Liver (tissue), 9 donors: Measurements from ENCODE around the gene MDGA2. TPM values are rescaled to one million over a fixed set of nuclear protein-coding genes. Genes with fewer than 3 reads are reported as not detected.

Source experiments
- DNase-seq: peaks from one replicate; pipeline ENCODE4 v3.0.0-alpha.2; 2017; ENCODE audit warnings: low spot score
- H3K27ac ChIP-seq, 2 donors: one replicate each; pipeline ENCODE4 v1.7.0; 2013; ENCODE audit warnings: inconsistent platforms in 2 of 2, low read length in 2 of 2, control low read depth in 1 of 2, low read depth in 1 of 2, mild to moderate bottlenecking in 1 of 2
- H3K27me3 ChIP-seq, 4 donors: one replicate each; pipeline versions ENCODE4 v1.6.1 to v1.7.0; 2013; ENCODE audit warnings: low read length in 3 of 4, inconsistent platforms in 1 of 4, mild to moderate bottlenecking in 1 of 4, moderate library complexity in 1 of 4; ENCODE audit not compliant: control insufficient read depth in 4 of 4, insufficient read depth in 4 of 4
- H3K36me3 ChIP-seq, 4 donors: one replicate each; pipeline versions ENCODE4 v1.6.1 to v1.7.0; 2013; ENCODE audit warnings: low read length in 3 of 4, mild to moderate bottlenecking in 3 of 4, low read depth in 1 of 4, moderate library complexity in 1 of 4; ENCODE audit not compliant: control insufficient read depth in 4 of 4, insufficient read depth in 3 of 4
- H3K4me1 ChIP-seq, 4 donors: one replicate each; pipeline versions ENCODE4 v1.6.1 to v1.7.0; 2013; ENCODE audit warnings: low read length in 3 of 4, mild to moderate bottlenecking in 3 of 4, moderate library complexity in 1 of 4; ENCODE audit not compliant: control insufficient read depth in 4 of 4, insufficient read depth in 4 of 4
- H3K4me3 ChIP-seq, 3 donors: one replicate each; pipeline versions ENCODE4 v1.6.1 to v1.7.0; 2013; ENCODE audit warnings: low read length in 3 of 3, control low read depth in 1 of 3, low read depth in 1 of 3, mild to moderate bottlenecking in 1 of 3
- H3K9ac ChIP-seq, 2 donors: one replicate each; pipeline ENCODE4 v1.7.0; 2013; ENCODE audit warnings: low read length in 2 of 2, mild to moderate bottlenecking in 2 of 2, moderate library complexity in 2 of 2, control low read depth in 1 of 2, low read depth in 1 of 2
- H3K9me3 ChIP-seq, 4 donors: one replicate each; pipeline versions ENCODE4 v1.6.1 to v1.7.0; 2013; ENCODE audit warnings: low read length in 3 of 4; ENCODE audit not compliant: control insufficient read depth in 4 of 4
- ATF3 ChIP-seq: IDR thresholded peaks from 2 replicates; pipeline ENCODE4 v1.6.1; 2016; ENCODE audit warnings: antibody characterized with exemption
- CTCF ChIP-seq: fragments of 150-350 bp; IDR thresholded peaks from 2 replicates; pipeline ENCODE4 v1.5.1; 2017; ENCODE audit warnings: improper control_type of control experiment, low read depth, low read length; ENCODE audit not compliant: missing input control
- EGR1 ChIP-seq, 2 donors: IDR thresholded peaks; 2 replicates each; pipeline ENCODE4 v1.6.1; 2016 to 2018; ENCODE audit warnings: antibody characterized with exemption in 2 of 2, low read depth in 2 of 2
- FOXA1 ChIP-seq: IDR thresholded peaks from 2 replicates; pipeline ENCODE4 v1.6.1; 2016; ENCODE audit warnings: antibody characterized with exemption
- FOXA2 ChIP-seq: IDR thresholded peaks from 2 replicates; pipeline ENCODE4 v1.6.1; 2016; ENCODE audit warnings: antibody characterized with exemption
- GABPA ChIP-seq, 2 donors: IDR thresholded peaks in 1 of 2; conservative IDR thresholded peaks in 1 of 2; 2 replicates each; pipeline ENCODE4 v1.6.1; 2016; ENCODE audit warnings: antibody characterized with exemption in 2 of 2, mild to moderate bottlenecking in 1 of 2, moderate library complexity in 1 of 2
- HNF4A ChIP-seq, 2 donors: conservative IDR thresholded peaks; 2 replicates each; pipeline ENCODE4 v1.6.1; 2016; ENCODE audit warnings: antibody characterized with exemption in 2 of 2, mild to moderate bottlenecking in 2 of 2
- HNF4G ChIP-seq: IDR thresholded peaks from 2 replicates; pipeline ENCODE4 v1.6.1; 2016; ENCODE audit warnings: antibody characterized with exemption
- JUND ChIP-seq, 2 donors: IDR thresholded peaks; 2 replicates each; pipeline ENCODE4 v1.6.1; 2016; ENCODE audit warnings: antibody characterized with exemption in 2 of 2
- MAX ChIP-seq: IDR thresholded peaks from 2 replicates; pipeline ENCODE4 v1.6.1; 2016; ENCODE audit warnings: antibody characterized with exemption
- NR2F2 ChIP-seq: IDR thresholded peaks from 2 replicates; pipeline ENCODE4 v1.6.1; 2016; ENCODE audit warnings: antibody characterized with exemption
- RAD21 ChIP-seq, 2 donors: IDR thresholded peaks; 2 replicates each; pipeline ENCODE4 v1.6.1; 2016; ENCODE audit warnings: antibody characterized with exemption in 2 of 2, mild to moderate bottlenecking in 2 of 2
- REST ChIP-seq: IDR thresholded peaks from 2 replicates; pipeline ENCODE4 v1.6.1; 2016; ENCODE audit warnings: antibody characterized with exemption, mild to moderate bottlenecking
- RXRA ChIP-seq, 2 donors: IDR thresholded peaks; 2 replicates each; pipeline ENCODE4 v1.6.1; 2017 to 2018; ENCODE audit warnings: antibody characterized with exemption in 2 of 2, mild to moderate bottlenecking in 1 of 2
- SP1 ChIP-seq: IDR thresholded peaks from 2 replicates; pipeline ENCODE4 v1.6.1; 2018; ENCODE audit warnings: antibody characterized with exemption, mild to moderate bottlenecking
- TAF1 ChIP-seq: conservative IDR thresholded peaks from 2 replicates; pipeline ENCODE4 v1.6.1; 2016; ENCODE audit warnings: antibody characterized with exemption, mild to moderate bottlenecking
- YY1 ChIP-seq: IDR thresholded peaks from 2 replicates; pipeline ENCODE4 v1.6.1; 2016; ENCODE audit warnings: antibody characterized with exemption, mild to moderate bottlenecking
- ZBTB33 ChIP-seq: IDR thresholded peaks from 2 replicates; pipeline ENCODE4 v1.6.1; 2016; ENCODE audit warnings: antibody characterized with exemption
- WGBS: extraction: QIAGEN DNeasy Blood & Tissue Kit; methylation state at CpG from one replicate; pipeline ENCODE4 v1.1.7; 2013; 5-methylcytosine and 5-hydroxymethylcytosine counted together
- polyA plus RNA-seq, 2 donors: library from polyadenylated mRNA; stranded (reverse) in 1 of 2; unstranded in 1 of 2; fragments of 200-250 nt in 1 of 2; fragments of >200 nt in 1 of 2; fragmentation: Nextera tagmentation in 1 of 2; extraction: Ambion mirVana in 1 of 2; gene quantifications; one replicate each; pipeline versions ENCODE4 v1.2.1 to v1.2.3, GENCODE V29; 2013 to 2015
- total RNA-seq, 2 donors: library from RNA; depleted of rRNA; stranded (reverse); fragments of >200 nt; gene quantifications; one replicate each; pipeline ENCODE4 v1.2.3, GENCODE V29; 2014
- donor health status: healthy.
- donor health status: healthy.
- donor health status: healthy.
- donor health status: healthy.
- donor health status: healthy.

Gene MDGA2
- total and polyA plus RNA-seq, 4 donors, result 0.05 to 0.33 (median 0.19) TPM

GRCh38 chr14:47596860-47597259 is 78.5 kb downstream of the MDGA2 start:
- no peaks in the 10 kb centered on the region for H3K36me3 ChIP-seq
- 72% methylated on average over 2 of the region's 2 CpGs for WGBS
- TF ChIP-seq FOXA1, result no peak

GRCh38 chr14:47596232-47596631 is 79.2 kb downstream of the MDGA2 start:
- WGBS, result 74% methylated on average over 3 of the region's 3 CpGs
- no peaks in the 10 kb centered on the region for H3K4me1 ChIP-seq
- no peak overlapping the region for H3K27ac ChIP-seq
- H3K9ac ChIP-seq, result no peak overlapping the region
- H3K4me3 ChIP-seq, result no peak overlapping the region
- H3K27me3 ChIP-seq, result no peaks in the 10 kb centered on the region
- no peaks in the 10 kb centered on the region for H3K9me3 ChIP-seq
- no peak for DNase-seq
- TF ChIP-seq EGR1 (IDR thresholded peaks at IDR 0.05; ENCODE audit: low read depth in 2 of 2) (no peak), TAF1 (no peak), RAD21 (IDR thresholded peaks at IDR 0.05) (no peak), CTCF (no peak), HNF4G (no peak), REST (no peak), RXRA (IDR thresholded peaks at IDR 0.05) (no peak), SP1 (no peak), FOXA1 (no peak), GABPA (IDR thresholded peaks at IDR 0.05 in 1 of 2, conservative IDR thresholded peaks at IDR 0.05 in 1 of 2) (no peak), ATF3 (no peak), ZBTB33 (no peak), JUND (IDR thresholded peaks at IDR 0.05) (no peak), MAX (no peak), HNF4A (conservative IDR thresholded peaks at IDR 0.05) (no peak), NR2F2 (no peak), YY1 (no peak), FOXA2 (no peak)
- H3K36me3 ChIP-seq, result no peaks in the 10 kb centered on the region

More at GRCh38 chr14:47596860-47597259, 78.5 kb downstream of the MDGA2 start:
- DNase-seq, result no peak
- H3K27me3 ChIP-seq, result no peaks in the 10 kb centered on the region
- H3K4me1 ChIP-seq, result no peaks in the 10 kb centered on the region
- no peak overlapping the region for H3K9ac ChIP-seq
- no peak overlapping the region for H3K4me3 ChIP-seq
- no peak overlapping the region for H3K27ac ChIP-seq
- no peaks in the 10 kb centered on the region for H3K9me3 ChIP-seq
